ENCODE data around the gene PCDH7.

PCDH7 gene

DNA sequence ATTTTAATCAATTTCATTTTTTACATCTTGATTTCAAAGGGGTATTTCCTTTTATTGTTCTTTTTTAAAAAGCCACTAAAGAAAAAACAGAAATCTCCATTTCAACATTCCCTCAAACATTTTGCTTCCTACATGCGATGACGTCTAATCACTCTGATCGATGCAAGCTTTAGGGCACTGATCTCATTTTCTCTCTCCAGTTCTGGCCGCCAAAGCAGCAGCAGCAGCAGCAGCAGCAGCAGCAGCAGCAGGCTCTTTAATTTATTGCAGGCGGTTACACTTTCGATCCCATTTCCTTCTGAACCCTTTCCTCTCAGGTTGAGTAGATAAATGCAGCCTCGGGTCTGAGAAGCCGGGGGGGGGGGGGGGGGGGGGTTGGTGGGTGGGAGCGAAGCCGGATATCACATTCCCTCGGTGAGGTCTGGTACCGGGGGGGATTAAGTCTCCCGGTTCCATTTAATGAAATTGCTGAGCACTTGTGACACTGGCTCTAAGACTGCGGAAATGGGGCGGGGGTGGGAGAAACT, 3.4 kb upstream of the PCDH7 start:
- POLR2A ChIA-PET, result no interaction called here
- TF ChIP-seq, protein P1, sequence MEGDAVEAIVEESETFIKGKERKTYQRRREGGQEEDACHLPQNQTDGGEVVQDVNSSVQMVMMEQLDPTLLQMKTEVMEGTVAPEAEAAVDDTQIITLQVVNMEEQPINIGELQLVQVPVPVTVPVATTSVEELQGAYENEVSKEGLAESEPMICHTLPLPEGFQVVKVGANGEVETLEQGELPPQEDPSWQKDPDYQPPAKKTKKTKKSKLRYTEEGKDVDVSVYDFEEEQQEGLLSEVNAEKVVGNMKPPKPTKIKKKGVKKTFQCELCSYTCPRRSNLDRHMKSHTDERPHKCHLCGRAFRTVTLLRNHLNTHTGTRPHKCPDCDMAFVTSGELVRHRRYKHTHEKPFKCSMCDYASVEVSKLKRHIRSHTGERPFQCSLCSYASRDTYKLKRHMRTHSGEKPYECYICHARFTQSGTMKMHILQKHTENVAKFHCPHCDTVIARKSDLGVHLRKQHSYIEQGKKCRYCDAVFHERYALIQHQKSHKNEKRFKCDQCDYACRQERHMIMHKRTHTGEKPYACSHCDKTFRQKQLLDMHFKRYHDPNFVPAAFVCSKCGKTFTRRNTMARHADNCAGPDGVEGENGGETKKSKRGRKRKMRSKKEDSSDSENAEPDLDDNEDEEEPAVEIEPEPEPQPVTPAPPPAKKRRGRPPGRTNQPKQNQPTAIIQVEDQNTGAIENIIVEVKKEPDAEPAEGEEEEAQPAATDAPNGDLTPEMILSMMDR (IDR thresholded peaks at IDR 0.05; ENCODE audit: insufficient read depth, low read length, missing control alignments), result no peak
- DNase-seq (ENCODE audit: low read depth, low spot score), result no peak
- CTCF ChIA-PET, result no interaction called here
- H3K4me3 ChIP-seq (ENCODE audit: low read depth, low read length), result peak overlapping the region; percentile 57

DNA sequence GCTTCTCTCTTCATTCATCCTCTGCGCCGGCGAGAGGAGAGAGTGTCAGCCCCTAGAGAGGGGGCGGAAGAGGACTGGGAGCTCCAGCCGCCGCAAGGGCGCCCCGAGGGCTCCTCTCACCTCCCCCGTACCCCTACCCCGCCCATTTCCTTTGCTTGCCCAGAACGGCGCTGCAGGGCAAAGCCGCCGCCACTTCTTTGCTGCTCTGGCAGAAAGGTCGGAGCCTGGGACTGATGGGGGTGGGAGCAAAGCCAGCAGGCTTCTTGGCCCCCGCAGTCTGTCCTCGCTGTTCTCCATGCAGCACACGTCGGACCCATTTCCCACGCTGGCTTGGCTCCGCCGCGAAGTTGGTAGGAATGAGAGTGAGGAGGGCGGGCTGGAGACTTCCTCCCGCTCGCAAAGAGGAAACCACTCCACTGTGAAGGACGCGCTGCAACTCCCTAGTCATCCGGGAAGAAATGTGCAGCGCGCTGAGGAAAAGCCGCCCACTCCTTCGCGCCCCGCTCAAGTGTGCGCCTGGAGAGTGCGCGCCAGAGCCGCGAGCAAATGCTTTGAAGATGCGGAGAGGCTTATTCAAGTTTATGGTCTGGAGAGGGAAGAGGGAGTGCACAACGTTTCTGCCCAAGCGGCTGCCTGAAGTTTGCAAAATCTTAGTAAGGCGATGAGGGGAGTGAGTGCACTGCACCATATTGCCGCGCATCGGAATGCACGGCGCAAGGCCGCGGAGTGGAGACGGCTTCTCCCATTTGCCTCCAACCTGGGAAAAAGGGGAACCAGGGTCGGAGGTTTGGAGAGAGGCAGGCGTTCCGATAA, 2.8 kb upstream of the PCDH7 start:
- H3K4me3 ChIP-seq (ENCODE audit: low read depth, low read length), result peak overlapping the region; percentile 57
- ChIA-PET POLR2A (no interaction called here), CTCF (no interaction called here)
- no peak for DNase-seq (ENCODE audit: low read depth, low spot score)
- TF ChIP-seq, protein P1 (IDR thresholded peaks at IDR 0.05; ENCODE audit: insufficient read depth, low read length, missing control alignments), result no peak

GRCh38 chr4:30718021-30718542, 2.1 kb upstream of the PCDH7 start:
- TF ChIP-seq, protein P1 (IDR thresholded peaks at IDR 0.05; ENCODE audit: insufficient read depth, low read length, missing control alignments), result no peak
- ChIA-PET POLR2A (no interaction called here), CTCF (no interaction called here)
- DNase-seq (ENCODE audit: low read depth, low spot score), result no peak
- H3K4me3 ChIP-seq (ENCODE audit: low read depth, low read length), result peak overlapping the region; percentile 57

DNA sequence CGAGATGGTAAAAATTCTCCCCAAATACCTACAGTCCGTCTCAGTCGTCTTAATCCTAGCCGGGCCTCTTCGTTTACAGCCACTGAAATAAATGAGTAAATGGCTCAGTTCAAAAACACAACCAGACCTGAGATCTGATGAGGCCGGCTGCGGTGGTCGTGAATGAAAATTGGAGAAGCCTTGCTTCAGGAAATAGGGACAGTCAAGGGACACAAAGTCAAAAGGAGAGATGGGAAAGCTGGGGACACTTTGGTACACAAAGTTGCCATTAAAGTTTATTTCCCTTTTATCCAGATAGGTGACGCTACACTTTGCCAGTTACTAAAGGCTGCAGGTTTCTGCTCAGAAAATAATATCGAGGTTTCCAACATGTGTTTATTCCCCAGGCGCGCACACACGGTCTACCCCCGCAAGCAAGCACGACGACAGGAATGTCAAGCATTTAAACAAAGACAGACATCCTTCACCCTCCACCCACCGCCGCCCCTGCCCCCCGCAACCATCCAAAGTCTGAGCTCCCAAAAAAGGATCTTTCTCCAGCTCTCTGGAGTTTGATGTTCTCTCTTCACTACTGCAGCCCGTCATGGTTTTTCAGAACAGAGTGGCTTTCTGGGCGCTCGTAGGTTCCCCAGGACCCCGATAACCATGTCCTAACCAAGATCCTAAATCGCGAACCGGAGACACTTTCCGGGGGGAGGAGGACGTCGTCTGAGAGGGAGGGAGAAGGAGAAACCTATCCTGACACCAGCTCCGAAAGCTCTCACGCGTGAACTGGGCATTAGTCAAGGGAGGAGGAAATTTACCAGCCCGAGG, 1.3 kb upstream of the PCDH7 start:
- peak overlapping the region; percentile 60 for H3K4me3 ChIP-seq (ENCODE audit: low read depth, low read length)
- CTCF ChIA-PET, result no interaction called here

GRCh38 chr4:30719454-30720020, 632 bp upstream of the PCDH7 start:
- POLR2A ChIA-PET, result no interaction called here
- TF ChIP-seq, protein P1 (IDR thresholded peaks at IDR 0.05; ENCODE audit: insufficient read depth, low read length, missing control alignments), result no peak
- CTCF ChIA-PET, result interaction anchor here (0.6 to 1.0 kb wide), 2 partner anchors 37 to 1450 kb away, joined by 3 read pairs; no protein-coding TSS in a partner anchor
- H3K4me3 ChIP-seq (ENCODE audit: low read depth, low read length), result peak overlapping the region; percentile 60
- no peak for DNase-seq (ENCODE audit: low read depth, low spot score)

More for the DNA sequence above, 1.3 kb upstream of the PCDH7 start:
- POLR2A ChIA-PET, result no interaction called here
- TF ChIP-seq, protein P1 (IDR thresholded peaks at IDR 0.05; ENCODE audit: insufficient read depth, low read length, missing control alignments), result no peak
- DNase-seq (ENCODE audit: low read depth, low spot score), result no peak

Data from AG04449 (cell line).